ENCODE results near the gene PLCH2.
"Not testable (repeated sequence)": the region's sequence is repeated elsewhere in the genome, so short reads cannot be mapped to it uniquely, and the experiment has no call there.

PLCH2 gene

GRCh38 chr1:2443277-2444137 lies 32.6 kb upstream of the PLCH2 start:
- DNase-seq (ENCODE audit: low read depth in 2 of 2) = no peak

GRCh38 chr1:2444138-2444591 lies 31.9 kb upstream of the PLCH2 start:
- no peak for DNase-seq (ENCODE audit: low read depth in 2 of 2)

- DNase-seq (ENCODE audit: low read depth in 2 of 2) = no peak
Observed at GRCh38 chr1:2445162-2445822, 30.8 kb upstream of the PLCH2 start.

- DNase-seq (ENCODE audit: low read depth in 2 of 2) = no peak
Observed at GRCh38 chr1:2445823-2446215, 30.3 kb upstream of the PLCH2 start.

GRCh38 chr1:2446394-2446793 lies 29.7 kb upstream of the PLCH2 start:
- no peak for DNase-seq (ENCODE audit: low read depth in 2 of 2)

GRCh38 chr1:2446861-2447260 lies 29.2 kb upstream of the PLCH2 start:
- no peak for DNase-seq (ENCODE audit: low read depth in 2 of 2)

GRCh38 chr1:2447276-2448097 lies 28.6 kb upstream of the PLCH2 start:
- no peak for DNase-seq (ENCODE audit: low read depth in 2 of 2)

GRCh38 chr1:2448098-2448445 lies 28.0 kb upstream of the PLCH2 start:
- DNase-seq (ENCODE audit: low read depth in 2 of 2) = no peak

- DNase-seq (ENCODE audit: low read depth in 2 of 2) = no peak
Observed at GRCh38 chr1:2449636-2450454, 26.2 kb upstream of the PLCH2 start.

GRCh38 chr1:2451741-2452140 lies 24.3 kb upstream of the PLCH2 start:
- no peak for DNase-seq (ENCODE audit: low read depth in 2 of 2)

- DNase-seq (ENCODE audit: low read depth in 2 of 2) = no peak
Observed at GRCh38 chr1:2452201-2452931, 23.7 kb upstream of the PLCH2 start.

GRCh38 chr1:2452932-2453315 lies 23.2 kb upstream of the PLCH2 start:
- no peak for DNase-seq (ENCODE audit: low read depth in 2 of 2)

- DNase-seq (ENCODE audit: low read depth in 2 of 2) = no peak
Observed at GRCh38 chr1:2454227-2454626, 21.9 kb upstream of the PLCH2 start.

GRCh38 chr1:2455757-2456156 lies 20.3 kb upstream of the PLCH2 start:
- DNase-seq (ENCODE audit: low read depth in 2 of 2) = no peak

GRCh38 chr1:2457444-2457843 lies 18.6 kb upstream of the PLCH2 start:
- DNase-seq (ENCODE audit: low read depth in 2 of 2) = no peak

- DNase-seq (ENCODE audit: low read depth in 2 of 2) = no peak
Observed at GRCh38 chr1:2458687-2459086, 17.4 kb upstream of the PLCH2 start.

- not testable (repeated sequence) for DNase-seq (ENCODE audit: low read depth in 2 of 2)
Observed at GRCh38 chr1:2459102-2459753, 16.9 kb upstream of the PLCH2 start.

GRCh38 chr1:2459757-2460156 lies 16.3 kb upstream of the PLCH2 start:
- DNase-seq (ENCODE audit: low read depth in 2 of 2) = no peak

- DNase-seq (ENCODE audit: low read depth in 2 of 2) = no peak
Observed at GRCh38 chr1:2460203-2460602, 15.9 kb upstream of the PLCH2 start.

GRCh38 chr1:2460996-2461751 lies 14.9 kb upstream of the PLCH2 start:
- DNase-seq (ENCODE audit: low read depth in 2 of 2) = no peak

Data from stimulated activated CD8-positive, alpha-beta memory T cell treated with anti-CD3 and anti-CD28 coated beads, Interleukin-7, amount 100 ng/mL, for 4 hours (primary cell).